HS-27A (cell line): Measurements from ENCODE around the gene RIMS3.
"Not testable (repeated sequence)": the region's sequence is repeated elsewhere in the genome, so short reads cannot be mapped to it uniquely, and the experiment has no call there.

Experiments used
- DNase-seq: peaks from one replicate; pipeline ENCODE4 v3.0.0-alpha.2; 2012; ENCODE audit warnings: low read depth, missing footprints

The RIMS3 gene

DNA sequence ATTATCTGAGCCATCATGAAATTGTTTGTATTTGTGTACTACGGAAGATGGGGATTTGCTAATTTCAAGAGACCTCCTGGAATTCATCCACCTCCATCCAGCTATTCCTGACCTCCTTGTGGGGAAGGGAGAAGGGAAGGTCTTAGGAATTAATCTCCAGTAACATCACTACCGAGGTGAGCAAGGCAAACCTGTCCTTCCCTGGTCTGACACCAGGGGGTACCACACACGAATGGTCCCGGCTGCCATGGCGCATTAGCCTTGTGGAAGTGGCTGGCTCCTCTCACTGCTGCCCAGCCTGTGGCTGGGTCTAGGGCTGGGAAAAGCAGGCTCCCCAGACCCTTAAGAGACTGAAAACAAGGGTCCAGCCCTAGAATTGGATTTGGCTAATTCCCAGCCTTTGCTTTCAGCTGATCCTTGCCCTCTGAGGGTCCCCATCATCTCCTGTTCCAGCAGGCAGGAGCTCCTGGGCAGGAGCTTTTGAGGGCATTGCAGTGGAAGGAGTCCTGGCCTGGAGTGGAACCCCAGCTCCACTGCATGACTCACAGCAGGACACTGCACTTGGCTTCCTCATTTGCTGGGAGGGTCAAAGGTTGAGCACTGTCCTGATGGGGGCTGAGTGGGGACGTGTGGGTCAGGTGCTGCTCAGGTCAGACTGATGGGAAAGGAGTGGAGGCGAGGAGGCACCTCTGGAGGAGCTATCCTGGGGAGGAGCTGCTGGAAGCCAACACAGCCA, 34.8 kb downstream of the RIMS3 start:
- DNase-seq = no peak

- DNase-seq = not testable (repeated sequence)
Measured at GRCh38 chr1:40629546-40629945, 35.9 kb downstream of the RIMS3 start.

- DNase-seq = no peak
Measured at GRCh38 chr1:40628903-40629292, 36.6 kb downstream of the RIMS3 start.

- DNase-seq = no peak
Measured at GRCh38 chr1:40627987-40628902, 37.2 kb downstream of the RIMS3 start.

DNA sequence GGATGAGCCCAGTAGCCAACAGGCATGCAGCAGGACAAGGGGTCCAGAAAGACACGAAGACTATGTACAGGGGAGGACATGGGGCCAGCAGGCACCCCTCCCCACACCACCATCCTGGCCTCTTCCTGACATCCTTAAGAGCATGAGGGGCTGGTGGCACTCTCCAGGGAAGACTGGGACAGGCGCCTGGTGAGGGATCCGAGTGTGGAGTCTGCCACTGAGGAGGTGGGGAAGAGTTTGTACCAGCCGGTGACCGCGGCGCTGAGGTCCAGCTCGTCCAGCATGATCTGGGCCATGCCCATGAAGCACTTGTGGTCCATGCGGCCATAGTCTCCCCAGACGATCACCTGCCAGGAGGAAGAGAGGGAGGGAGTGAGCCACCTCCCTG, 39.1 kb downstream of the RIMS3 start:
- DNase-seq = no peak

GRCh38 chr1:40625476-40626382, 39.8 kb downstream of the RIMS3 start:
- no peak for DNase-seq

DNA sequence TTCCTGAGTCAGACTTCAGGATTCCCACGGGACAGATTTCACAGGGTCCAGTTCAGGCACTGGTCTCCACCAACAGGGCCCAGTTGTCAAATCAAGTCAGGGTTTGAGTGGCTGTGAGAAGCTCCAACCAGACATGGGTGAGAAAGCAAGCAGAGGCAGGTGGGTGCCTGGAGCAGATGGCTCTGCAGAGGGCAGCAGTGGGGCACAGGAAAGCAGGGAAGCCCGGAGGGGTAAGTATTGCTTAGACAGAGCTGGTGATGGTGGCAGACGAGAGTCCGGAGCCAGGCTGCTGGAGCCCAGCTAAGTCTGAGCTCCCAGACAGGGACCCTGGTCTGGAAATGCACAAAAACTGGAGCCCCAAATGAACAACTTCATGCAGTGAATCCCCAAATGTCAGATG, 40.4 kb downstream of the RIMS3 start:
- DNase-seq = no peak

GRCh38 chr1:40622936-40623629, 42.4 kb downstream of the RIMS3 start:
- DNase-seq = no peak

- DNase-seq = no peak
Measured at GRCh38 chr1:40621821-40622450, 43.5 kb downstream of the RIMS3 start.

DNA sequence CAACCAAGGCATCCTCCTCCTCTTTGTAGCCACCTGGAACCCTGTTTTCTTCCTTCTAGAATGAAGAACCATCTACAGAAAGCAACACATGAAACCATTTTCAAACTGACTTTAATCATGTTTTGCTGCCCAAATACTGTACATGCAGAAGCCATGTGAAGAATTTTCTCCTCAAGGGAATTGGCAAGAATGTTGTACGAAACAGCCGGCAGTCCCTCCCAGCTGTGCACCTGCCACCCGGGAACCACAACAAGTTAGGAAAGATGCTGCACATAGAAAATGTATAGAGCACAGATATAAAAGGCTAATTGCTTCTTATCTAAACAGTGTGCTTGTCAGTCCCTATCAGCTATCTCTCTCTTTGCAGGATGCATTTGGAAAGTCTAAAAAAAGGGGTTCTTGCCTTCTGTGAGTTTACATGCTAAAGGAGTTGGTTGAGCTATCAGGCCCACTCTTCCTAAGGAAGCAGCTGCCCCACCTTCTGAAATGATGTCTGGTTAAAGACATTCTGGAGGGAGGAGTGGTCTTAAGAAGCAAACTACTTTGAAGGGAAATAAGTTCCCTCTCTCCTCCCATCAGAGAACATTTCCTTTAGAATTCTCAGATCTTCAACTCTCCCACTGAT, 44.8 kb downstream of the RIMS3 start:
- DNase-seq = no peak

DNA sequence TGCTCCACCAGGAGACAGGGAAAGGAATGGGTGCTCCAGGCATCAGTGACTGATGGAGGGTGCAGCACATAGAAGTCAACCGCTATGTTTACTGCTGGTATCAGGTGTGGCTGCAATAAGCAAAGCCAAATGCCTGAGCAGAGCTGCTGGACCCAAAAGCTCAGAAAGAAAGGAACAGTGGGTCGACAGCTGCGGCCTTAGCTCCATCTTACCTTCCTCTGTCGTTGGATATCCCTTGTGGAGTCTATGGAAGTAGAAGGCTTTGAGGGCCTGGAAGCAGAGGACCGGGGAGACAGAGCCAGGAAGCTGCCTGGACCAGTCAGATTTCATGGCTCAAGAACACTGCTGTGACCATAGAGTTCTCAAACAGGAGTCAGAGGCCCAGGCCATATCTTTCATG, 45.3 kb downstream of the RIMS3 start:
- DNase-seq = no peak

GRCh38 chr1:40618108-40618507, 47.4 kb downstream of the RIMS3 start:
- no peak for DNase-seq

DNA sequence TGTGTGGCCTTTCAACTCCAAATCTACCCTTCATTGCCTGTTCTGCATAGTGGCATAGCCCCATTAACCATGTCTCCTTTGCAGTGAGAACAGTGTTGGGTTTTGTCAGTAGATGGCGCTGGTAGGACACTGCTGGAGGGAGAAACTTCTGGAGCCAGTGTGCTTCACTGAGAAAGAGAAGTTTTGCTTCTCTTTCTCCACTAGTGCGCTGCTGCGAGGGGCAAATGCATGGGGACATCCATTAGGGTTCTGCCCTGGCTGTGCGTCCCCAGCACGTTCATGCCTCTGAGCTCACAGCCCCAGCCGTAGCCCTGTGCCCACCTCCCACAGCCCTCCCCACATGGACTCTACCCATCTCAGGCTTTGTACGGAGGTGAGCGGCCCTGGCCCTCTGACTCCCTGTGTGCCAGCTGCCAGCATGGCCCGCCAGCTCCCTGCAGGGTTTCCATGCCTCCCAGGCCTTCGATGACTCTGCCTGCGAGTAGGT, 53.1 kb downstream of the RIMS3 start:
- no peak for DNase-seq

- DNase-seq = no peak
Measured at GRCh38 chr1:40610156-40610555, 55.3 kb downstream of the RIMS3 start.

DNA sequence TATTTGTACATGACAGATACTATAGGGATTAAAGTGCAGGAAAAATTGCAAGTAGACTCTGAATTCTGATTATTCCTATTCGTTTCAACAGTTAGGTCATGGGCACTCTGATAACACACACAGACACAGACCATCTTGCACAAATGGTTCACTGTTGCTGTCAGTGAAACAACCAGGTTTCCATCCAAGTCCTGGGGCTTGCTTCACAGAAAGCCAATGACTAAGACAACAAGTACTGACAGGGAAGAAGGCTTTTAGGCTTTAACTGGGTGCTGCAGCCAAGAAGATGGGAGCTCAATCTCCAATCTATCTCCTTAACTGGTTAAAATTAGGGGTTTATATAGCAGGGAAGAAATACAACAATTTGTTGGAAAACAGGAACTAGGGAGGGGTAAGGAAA, 57.6 kb downstream of the RIMS3 start:
- no peak for DNase-seq

DNA sequence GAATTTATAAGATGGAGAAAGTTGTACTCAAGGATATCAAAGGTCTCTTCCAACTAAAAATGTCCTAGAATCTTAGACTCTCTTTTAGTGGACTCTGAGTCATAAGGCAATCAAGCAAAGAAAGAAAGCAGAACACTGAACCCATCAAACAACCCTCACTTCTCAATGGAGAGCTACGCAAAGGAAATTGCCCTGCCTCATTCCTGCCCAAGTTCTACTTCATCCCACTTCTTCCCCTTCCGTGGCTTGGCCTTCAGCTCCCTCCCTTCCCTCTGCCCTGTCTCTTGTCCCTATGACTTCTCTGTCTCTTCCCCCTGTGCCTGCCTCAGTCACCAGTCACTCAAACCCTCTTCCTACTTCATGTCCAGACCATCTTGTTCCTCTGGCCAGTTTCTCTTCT, 58.5 kb downstream of the RIMS3 start:
- no peak for DNase-seq

DNA sequence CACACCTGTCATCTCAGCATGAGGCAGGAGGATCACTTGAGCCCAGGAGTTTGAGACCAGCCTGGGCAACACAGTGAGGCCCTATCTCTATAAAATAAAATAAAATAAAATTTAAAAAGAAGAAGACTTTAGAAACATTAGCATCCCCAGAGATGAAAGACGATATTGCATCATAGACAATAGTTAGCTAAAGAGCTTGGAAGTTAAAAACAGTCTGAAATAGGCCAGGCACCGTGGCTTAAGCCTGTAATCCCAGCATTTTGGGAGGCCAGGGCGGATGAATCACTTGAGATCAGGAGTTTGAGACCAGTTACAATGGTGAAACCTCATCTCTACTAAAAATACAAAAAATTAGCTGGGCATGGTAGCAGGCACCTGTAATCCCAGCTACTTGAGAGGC, 59.3 kb downstream of the RIMS3 start:
- no peak for DNase-seq

- DNase-seq = no peak
Measured at GRCh38 chr1:40599926-40600325, 65.6 kb downstream of the RIMS3 start.

DNA sequence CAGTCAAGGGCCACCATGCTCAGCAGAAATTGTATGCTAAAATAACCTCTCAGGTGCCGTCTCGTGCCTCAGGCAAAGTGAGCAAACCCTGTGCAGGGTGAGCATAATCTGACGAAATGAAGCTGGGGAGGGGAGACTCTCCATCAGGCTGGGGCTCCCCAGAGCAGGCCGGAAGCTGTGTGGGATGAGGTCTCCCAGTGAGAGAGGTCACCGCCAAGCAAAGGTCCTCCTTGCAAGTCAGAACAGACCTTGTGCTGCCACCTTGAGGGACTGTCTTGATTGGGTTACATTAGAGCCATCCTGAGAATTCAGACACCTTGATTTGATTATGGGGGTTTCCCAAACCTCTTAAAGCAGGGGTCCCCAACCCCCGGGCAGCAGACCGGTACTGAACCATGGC, 69.9 kb downstream of the RIMS3 start:
- no peak for DNase-seq

GRCh38 chr1:40594187-40594531, 71.3 kb downstream of the RIMS3 start:
- no peak for DNase-seq
